Nephron (organoid): ENCODE measurements around the gene KSR1.
"Not testable (repeated sequence)": the region's sequence is repeated elsewhere in the genome, so short reads cannot be mapped to it uniquely, and the experiment has no call there.

ENCODE experiments used
- H3K27ac Mint-ChIP-seq, 3 experiments: 2 replicates each; pipeline ENCODE4 v1.8.0; 2020; ENCODE audit warnings: mixed read lengths in 3 of 3, mild to moderate bottlenecking in 2 of 3, moderate library complexity in 1 of 3
- H3K27me3 Mint-ChIP-seq: 2 replicates; pipeline ENCODE4 v1.8.0; 2021; ENCODE audit warnings: low read depth, mild to moderate bottlenecking, moderate library complexity, mixed read lengths
- H3K36me3 Mint-ChIP-seq: 2 replicates; pipeline ENCODE4 v1.8.0; 2020; ENCODE audit warnings: low read depth, mixed read lengths
- H3K4me1 Mint-ChIP-seq: 2 replicates; pipeline ENCODE4 v1.8.0; 2020; ENCODE audit warnings: mixed read lengths
- H3K4me3 Mint-ChIP-seq, 3 experiments: 2 replicates each; pipeline ENCODE4 v1.8.0; 2020; ENCODE audit warnings: mild to moderate bottlenecking in 3 of 3, mixed read lengths in 3 of 3, moderate library complexity in 2 of 3
- H3K9me3 Mint-ChIP-seq: 2 replicates; pipeline ENCODE4 v1.8.0; 2020; ENCODE audit warnings: mixed read lengths
- CTCF ChIP-seq, 3 experiments: fragments of 200-600 bp; sonication (generic); IDR thresholded peaks; one replicate each; pipeline ENCODE4 v1.5.0; 2021; ENCODE audit warnings: antibody characterized with exemption in 3 of 3; ENCODE audit not compliant: unreplicated experiment in 3 of 3

KSR1 gene

GRCh38 chr17:27455914-27456680 lies at the start of gene KSR1:
Gene KSR1, plus strand, starts transcription at chr17:27456448. Its CDS starts 196 bp downstream, at chr17:27456644.
- H3K9me3 Mint-ChIP-seq, result no peaks in the 10 kb centered on the region
- no peaks in the 10 kb centered on the region for H3K36me3 Mint-ChIP-seq
- peak; percentile 51 to 79 (median 58) for TF ChIP-seq CTCF (IDR thresholded peaks at IDR 0.05; ENCODE audit: unreplicated experiment in 3 of 3)
- H3K27ac Mint-ChIP-seq, result peak within 1 kb of the TSS; percentile 57 to 88 (median 87)
- peak within 1 kb of the TSS; percentile 95 to 98 (median 95) for H3K4me3 Mint-ChIP-seq
- peaks cover 21% of the 10 kb centered on the region for H3K27me3 Mint-ChIP-seq
- peaks cover 30% of the 10 kb centered on the region for H3K4me1 Mint-ChIP-seq

- TF ChIP-seq CTCF (IDR thresholded peaks at IDR 0.05; ENCODE audit: unreplicated experiment in 3 of 3), result no peak
- Mint-ChIP-seq H3K27ac (peak overlapping the region in 2 of 3 experiments; percentile 6 to 30), H3K36me3 (no peaks in the 10 kb centered on the region), H3K9me3 (no peaks in the 10 kb centered on the region), H3K4me1 (peaks cover 16% of the 10 kb centered on the region), H3K27me3 (peaks cover 6% of the 10 kb centered on the region), H3K4me3 (no peak overlapping the region)
Observed at GRCh38 chr17:27407916-27408864, 48.1 kb upstream of the KSR1 start.

GRCh38 chr17:27408891-27409290 lies 47.4 kb upstream of the KSR1 start:
- Mint-ChIP-seq H3K4me1 (peaks cover 16% of the 10 kb centered on the region), H3K36me3 (no peaks in the 10 kb centered on the region), H3K4me3 (no peak overlapping the region), H3K27ac (peak overlapping the region in 2 of 3 experiments; percentile 6 to 30), H3K9me3 (no peaks in the 10 kb centered on the region), H3K27me3 (peaks cover 6% of the 10 kb centered on the region)
- TF ChIP-seq CTCF (IDR thresholded peaks at IDR 0.05; ENCODE audit: unreplicated experiment in 3 of 3), result no peak

GRCh38 chr17:27412158-27412557 lies 44.1 kb upstream of the KSR1 start:
- not testable (repeated sequence) for H3K4me3 Mint-ChIP-seq, H3K27me3 Mint-ChIP-seq, H3K9me3 Mint-ChIP-seq, H3K36me3 Mint-ChIP-seq, H3K27ac Mint-ChIP-seq
- peaks cover 16% of the 10 kb centered on the region for H3K4me1 Mint-ChIP-seq

- H3K4me3 Mint-ChIP-seq, result no peak overlapping the region
- H3K27me3 Mint-ChIP-seq, result peaks cover 6% of the 10 kb centered on the region
- no peak for TF ChIP-seq CTCF (IDR thresholded peaks at IDR 0.05; ENCODE audit: unreplicated experiment in 3 of 3)
- no peaks in the 10 kb centered on the region for H3K9me3 Mint-ChIP-seq
- H3K27ac Mint-ChIP-seq, result no peak overlapping the region
- peaks cover 12% of the 10 kb centered on the region for H3K4me1 Mint-ChIP-seq
- no peaks in the 10 kb centered on the region for H3K36me3 Mint-ChIP-seq
Observed at GRCh38 chr17:27413315-27413714, 42.9 kb upstream of the KSR1 start.

GRCh38 chr17:27413792-27414191 lies 42.5 kb upstream of the KSR1 start:
- Mint-ChIP-seq H3K4me1 (peaks cover 8% of the 10 kb centered on the region), H3K4me3 (no peak overlapping the region), H3K27me3 (peaks cover 11% of the 10 kb centered on the region), H3K9me3 (no peaks in the 10 kb centered on the region), H3K36me3 (no peaks in the 10 kb centered on the region), H3K27ac (no peak overlapping the region)
- no peak for TF ChIP-seq CTCF (IDR thresholded peaks at IDR 0.05; ENCODE audit: unreplicated experiment in 3 of 3)
